Neural cell (in vitro differentiated cells): Measurements from ENCODE around the gene INPP4B. TPM values are rescaled to one million over a fixed set of nuclear protein-coding genes. Genes with fewer than 3 reads are reported as not detected.

Experiments used
- H2AFZ ChIP-seq: fragments of 200-600, 300-800 bp; sonication (generic), shearing (Covaris generic); 2 replicates; pipeline ENCODE4 v1.6.0; 2014; ENCODE audit warnings: low read depth, mild to moderate bottlenecking, antibody characterized with exemption, low read length, moderate library complexity
- H3F3A ChIP-seq: fragments of 200-600 bp; shearing (Covaris generic); 2 replicates; pipeline ENCODE4 v1.6.1; 2016; ENCODE audit warnings: mild to moderate bottlenecking, moderate library complexity, mixed read lengths, antibody characterized with exemption, low read length; ENCODE audit not compliant: insufficient read depth, poor library complexity, severe bottlenecking
- H3K27ac ChIP-seq: fragments of 200-600, 300-800 bp; sonication (generic), shearing (Covaris generic); 2 replicates; pipeline ENCODE4 v1.5.1; 2014; ENCODE audit warnings: mild to moderate bottlenecking, low read length, moderate library complexity
- H3K27me3 ChIP-seq: fragments of 300-800, 200-600 bp; sonication (generic), shearing (Covaris generic); 2 replicates; pipeline ENCODE4 v1.6.0; 2014; ENCODE audit warnings: mild to moderate bottlenecking, low read depth, low read length, moderate library complexity; ENCODE audit not compliant: insufficient read depth
- H3K36me3 ChIP-seq: fragments of 300-800, 200-600 bp; sonication (generic), shearing (Covaris generic); 2 replicates; pipeline ENCODE4 v1.5.1; 2014; ENCODE audit warnings: mild to moderate bottlenecking, antibody characterized with exemption, low read length, moderate library complexity; ENCODE audit not compliant: insufficient read depth
- H3K4me2 ChIP-seq: fragments of 300-800, 200-600 bp; sonication (generic), shearing (Covaris generic); 2 replicates; pipeline ENCODE4 v1.6.0; 2014; ENCODE audit warnings: mild to moderate bottlenecking, low read length
- H3K4me3 ChIP-seq: fragments of 300-800, 200-600 bp; sonication (generic), shearing (Covaris generic); 2 replicates; pipeline ENCODE4 v1.5.1; 2014; ENCODE audit warnings: mild to moderate bottlenecking, low read length, moderate library complexity
- H3K79me2 ChIP-seq: fragments of 200-600 bp; shearing (Covaris generic); replicated peaks from 2 replicates; pipeline ENCODE4 v1.6.0; 2014; ENCODE audit warnings: mild to moderate bottlenecking, low read length, moderate library complexity; ENCODE audit not compliant: insufficient read depth
- H3K9ac ChIP-seq: fragments of 300-800, 200-600 bp; sonication (generic), shearing (Covaris generic); 2 replicates; pipeline ENCODE4 v1.6.1; 2016; ENCODE audit warnings: mild to moderate bottlenecking, low read length, mixed read lengths
- H3K9me2 ChIP-seq: fragments of 200-600 bp; shearing (Covaris generic); 2 replicates; pipeline ENCODE4 v1.6.1; 2016; ENCODE audit warnings: mild to moderate bottlenecking, low read length, mixed read lengths; ENCODE audit not compliant: insufficient read depth
- H3K9me3 ChIP-seq: fragments of 200-600, 300-800 bp; sonication (generic), shearing (Covaris generic); 2 replicates; pipeline ENCODE4 v1.6.1; 2016; ENCODE audit warnings: mild to moderate bottlenecking, mixed run types, low read length, moderate library complexity, mixed read lengths
- H4K20me1 ChIP-seq: fragments of 200-600 bp; shearing (Covaris generic); 2 replicates; pipeline ENCODE4 v1.6.1; 2016; ENCODE audit warnings: mild to moderate bottlenecking, mixed run types; ENCODE audit not compliant: insufficient read depth
- EP300 ChIP-seq: fragments of 450-650 bp; conservative IDR thresholded peaks from 2 replicates; pipeline ENCODE4 v1.6.1; 2014; ENCODE audit warnings: antibody characterized with exemption, mild to moderate bottlenecking, moderate library complexity; ENCODE audit not compliant: poor library complexity, severe bottlenecking
- EZH2 ChIP-seq: fragments of 200-600, 300-800 bp; shearing (Covaris generic), sonication (generic); IDR thresholded peaks from 2 replicates; pipeline ENCODE4 v1.6.1; 2014; ENCODE audit warnings: antibody characterized with exemption, low read length, borderline replicate concordance, mild to moderate bottlenecking; ENCODE audit not compliant: insufficient read depth, poor library complexity, severe bottlenecking
- MXI1 ChIP-seq: fragments of 450-650 bp; conservative IDR thresholded peaks from 2 replicates; pipeline ENCODE4 v1.6.1; 2014; ENCODE audit warnings: antibody characterized with exemption, mild to moderate bottlenecking; ENCODE audit not compliant: poor library complexity, severe bottlenecking
- POLR2AphosphoS5 ChIP-seq: IDR thresholded peaks from 2 replicates; pipeline ENCODE4 v1.6.1; 2012
- RAD21 ChIP-seq: fragments of 450-650 bp; conservative IDR thresholded peaks from 2 replicates; pipeline ENCODE4 v1.6.1; 2014; ENCODE audit warnings: antibody characterized with exemption, mild to moderate bottlenecking, moderate library complexity
- SMC3 ChIP-seq: fragments of 450-650 bp; conservative IDR thresholded peaks from 2 replicates; pipeline ENCODE4 v1.6.1; 2014; ENCODE audit warnings: antibody characterized with exemption, mild to moderate bottlenecking, moderate library complexity; ENCODE audit not compliant: poor library complexity
- TAF1 ChIP-seq: IDR thresholded peaks from 2 replicates; pipeline ENCODE4 v1.6.1; 2012; ENCODE audit warnings: low read depth
- polyA plus RNA-seq: library from polyadenylated mRNA; depleted of rRNA; stranded (reverse); fragments of >200 nt; gene quantifications from 2 replicates; pipeline ENCODE4 v1.2.3, GENCODE V29; 2014
- TF ChIP-seq, protein P1 (sequence below): fragments of 450-650 bp; IDR thresholded peaks from 2 replicates; pipeline ENCODE4 v1.5.1; 2014; ENCODE audit warnings: antibody characterized with exemption, mild to moderate bottlenecking, moderate library complexity; ENCODE audit not compliant: poor library complexity, severe bottlenecking
- TF ChIP-seq, protein P2 (sequence below): IDR thresholded peaks from 2 replicates; pipeline ENCODE4 v1.6.1; 2012; ENCODE audit warnings: borderline replicate concordance

The INPP4B gene
- polyA plus RNA-seq, 1 donor from 2014 or later, result 0.30 TPM

DNA sequence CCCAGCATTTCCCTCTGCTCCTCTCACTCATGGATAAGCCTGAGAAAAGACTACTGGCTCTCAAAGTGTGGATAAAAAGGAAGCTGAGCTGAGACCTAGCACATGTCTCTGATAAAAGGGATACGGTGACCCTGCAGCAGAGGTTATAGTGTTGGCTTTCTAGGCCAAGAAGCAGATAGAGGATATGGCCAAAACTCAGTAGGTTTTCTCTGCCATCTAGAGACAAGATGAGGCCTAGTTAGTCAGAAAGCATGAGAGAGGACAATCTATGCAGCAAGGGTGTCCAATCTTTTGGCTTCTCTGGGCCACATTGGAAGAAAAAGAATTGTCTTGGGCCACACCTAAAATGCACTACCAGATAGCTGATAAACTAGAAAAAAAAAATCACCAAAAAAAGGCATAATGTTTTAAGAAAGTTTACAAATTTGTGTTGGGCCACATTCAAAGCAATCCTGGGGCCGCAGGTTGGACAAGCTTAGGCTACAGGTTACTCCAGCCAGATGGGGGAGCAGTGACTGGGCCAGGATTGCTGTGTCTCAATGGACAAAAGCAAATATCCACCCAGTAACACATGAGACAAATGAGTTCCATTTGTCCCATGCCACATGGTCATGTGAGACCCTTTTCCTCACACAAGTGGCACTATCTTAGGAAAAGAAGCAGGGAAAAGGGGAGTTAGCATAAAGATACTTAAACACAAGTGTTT, 411.4 kb downstream of the INPP4B start:
- Histone ChIP-seq H3K36me3 (no peaks in the 10 kb centered on the region), H3F3A (no peaks in the 10 kb centered on the region), H3K9me2 (no peaks in the 10 kb centered on the region), H3K79me2 (no peaks in the 10 kb centered on the region), H3K9ac (no peak overlapping the region), H3K27me3 (no peaks in the 10 kb centered on the region), H2AFZ (no peak overlapping the region), H3K4me3 (no peak overlapping the region), H3K27ac (no peak overlapping the region), H3K9me3 (no peaks in the 10 kb centered on the region), H3K4me2 (no peak overlapping the region), H4K20me1 (no peaks in the 10 kb centered on the region)
- TF ChIP-seq EP300, result no peak
- no peak for TF ChIP-seq RAD21

DNA sequence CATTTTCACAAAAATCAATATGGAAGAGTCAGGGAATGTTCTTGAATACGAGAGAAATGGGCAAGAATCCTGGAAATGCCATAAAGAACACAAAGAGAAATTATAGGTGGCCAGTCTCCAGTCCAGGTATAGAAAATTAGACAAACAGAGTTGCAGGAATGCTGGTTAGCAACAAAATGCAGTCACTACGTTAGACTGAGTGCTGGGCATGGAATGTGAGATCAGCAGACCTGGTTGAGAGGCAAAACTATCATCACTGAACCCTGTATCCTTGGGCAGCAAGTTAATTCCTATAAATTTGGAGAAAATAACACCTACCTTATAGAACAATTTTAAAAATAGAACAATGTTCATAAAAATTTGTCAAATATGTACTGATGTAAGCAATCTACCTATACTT, 417.4 kb downstream of the INPP4B start:
- H3K9ac ChIP-seq, result no peak overlapping the region
- H3K9me3 ChIP-seq, result no peaks in the 10 kb centered on the region
- no peaks in the 10 kb centered on the region for H4K20me1 ChIP-seq
- no peaks in the 10 kb centered on the region for H3F3A ChIP-seq
- no peak overlapping the region for H3K4me2 ChIP-seq
- no peaks in the 10 kb centered on the region for H3K36me3 ChIP-seq
- H2AFZ ChIP-seq, result no peak overlapping the region
- TF ChIP-seq, protein P1, sequence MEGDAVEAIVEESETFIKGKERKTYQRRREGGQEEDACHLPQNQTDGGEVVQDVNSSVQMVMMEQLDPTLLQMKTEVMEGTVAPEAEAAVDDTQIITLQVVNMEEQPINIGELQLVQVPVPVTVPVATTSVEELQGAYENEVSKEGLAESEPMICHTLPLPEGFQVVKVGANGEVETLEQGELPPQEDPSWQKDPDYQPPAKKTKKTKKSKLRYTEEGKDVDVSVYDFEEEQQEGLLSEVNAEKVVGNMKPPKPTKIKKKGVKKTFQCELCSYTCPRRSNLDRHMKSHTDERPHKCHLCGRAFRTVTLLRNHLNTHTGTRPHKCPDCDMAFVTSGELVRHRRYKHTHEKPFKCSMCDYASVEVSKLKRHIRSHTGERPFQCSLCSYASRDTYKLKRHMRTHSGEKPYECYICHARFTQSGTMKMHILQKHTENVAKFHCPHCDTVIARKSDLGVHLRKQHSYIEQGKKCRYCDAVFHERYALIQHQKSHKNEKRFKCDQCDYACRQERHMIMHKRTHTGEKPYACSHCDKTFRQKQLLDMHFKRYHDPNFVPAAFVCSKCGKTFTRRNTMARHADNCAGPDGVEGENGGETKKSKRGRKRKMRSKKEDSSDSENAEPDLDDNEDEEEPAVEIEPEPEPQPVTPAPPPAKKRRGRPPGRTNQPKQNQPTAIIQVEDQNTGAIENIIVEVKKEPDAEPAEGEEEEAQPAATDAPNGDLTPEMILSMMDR, result no peak
- TF ChIP-seq SMC3 (no peak), POLR2AphosphoS5 (no peak), RAD21 (no peak), TAF1 (no peak), MXI1 (no peak), EP300 (no peak), EZH2 (no peak)
- TF ChIP-seq, protein P2, sequence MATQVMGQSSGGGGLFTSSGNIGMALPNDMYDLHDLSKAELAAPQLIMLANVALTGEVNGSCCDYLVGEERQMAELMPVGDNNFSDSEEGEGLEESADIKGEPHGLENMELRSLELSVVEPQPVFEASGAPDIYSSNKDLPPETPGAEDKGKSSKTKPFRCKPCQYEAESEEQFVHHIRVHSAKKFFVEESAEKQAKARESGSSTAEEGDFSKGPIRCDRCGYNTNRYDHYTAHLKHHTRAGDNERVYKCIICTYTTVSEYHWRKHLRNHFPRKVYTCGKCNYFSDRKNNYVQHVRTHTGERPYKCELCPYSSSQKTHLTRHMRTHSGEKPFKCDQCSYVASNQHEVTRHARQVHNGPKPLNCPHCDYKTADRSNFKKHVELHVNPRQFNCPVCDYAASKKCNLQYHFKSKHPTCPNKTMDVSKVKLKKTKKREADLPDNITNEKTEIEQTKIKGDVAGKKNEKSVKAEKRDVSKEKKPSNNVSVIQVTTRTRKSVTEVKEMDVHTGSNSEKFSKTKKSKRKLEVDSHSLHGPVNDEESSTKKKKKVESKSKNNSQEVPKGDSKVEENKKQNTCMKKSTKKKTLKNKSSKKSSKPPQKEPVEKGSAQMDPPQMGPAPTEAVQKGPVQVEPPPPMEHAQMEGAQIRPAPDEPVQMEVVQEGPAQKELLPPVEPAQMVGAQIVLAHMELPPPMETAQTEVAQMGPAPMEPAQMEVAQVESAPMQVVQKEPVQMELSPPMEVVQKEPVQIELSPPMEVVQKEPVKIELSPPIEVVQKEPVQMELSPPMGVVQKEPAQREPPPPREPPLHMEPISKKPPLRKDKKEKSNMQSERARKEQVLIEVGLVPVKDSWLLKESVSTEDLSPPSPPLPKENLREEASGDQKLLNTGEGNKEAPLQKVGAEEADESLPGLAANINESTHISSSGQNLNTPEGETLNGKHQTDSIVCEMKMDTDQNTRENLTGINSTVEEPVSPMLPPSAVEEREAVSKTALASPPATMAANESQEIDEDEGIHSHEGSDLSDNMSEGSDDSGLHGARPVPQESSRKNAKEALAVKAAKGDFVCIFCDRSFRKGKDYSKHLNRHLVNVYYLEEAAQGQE, result no peak
- no peaks in the 10 kb centered on the region for H3K79me2 ChIP-seq
- H3K4me3 ChIP-seq, result no peak overlapping the region
- no peaks in the 10 kb centered on the region for H3K9me2 ChIP-seq
- H3K27ac ChIP-seq, result no peak overlapping the region
- H3K27me3 ChIP-seq, result no peaks in the 10 kb centered on the region
